ENCODE results near the gene ZNF280C. TPM values are rescaled to one million over a fixed set of nuclear protein-coding genes. Genes with fewer than 3 reads are reported as not detected.

ZNF280C gene
- total RNA-seq, 1 experiment from 2014 or later, result 15.0 TPM

GRCh38 chrX:130197464-130197863 lies 71.2 kb downstream of the ZNF280C start:
- no peak for DNase-seq (ENCODE audit: low spot score)
- ChIA-PET CTCF (no interaction called here), POLR2A (no interaction called here)
- no peak for TF ChIP-seq SOX15 (CRISPR knock-in tag; IDR thresholded peaks at IDR 0.05)
- TF ChIP-seq IRF1 (CRISPR knock-in tag; IDR thresholded peaks at IDR 0.05), result no peak
- TF ChIP-seq GABPB1 (CRISPR knock-in tag; IDR thresholded peaks at IDR 0.05), result no peak
- no peaks in the 10 kb centered on the region for H3K27me3 Mint-ChIP-seq (ENCODE audit: low read depth)
- H3K4me3 Mint-ChIP-seq, result no peak overlapping the region
- no peaks in the 10 kb centered on the region for H3K4me1 Mint-ChIP-seq
- H3K9me3 Mint-ChIP-seq, result no peaks in the 10 kb centered on the region
- H3K36me3 Mint-ChIP-seq, result no peaks in the 10 kb centered on the region
- peak overlapping the region; percentile 2; the same call in 1 of the 2 replicates for H3K27ac Mint-ChIP-seq
- no peak for ATAC-seq

- DNase-seq (ENCODE audit: low spot score) (no peak), ATAC-seq (no peak)
- H3K36me3 Mint-ChIP-seq, result no peaks in the 10 kb centered on the region
- no peak overlapping the region for H3K27ac Mint-ChIP-seq
- H3K4me1 Mint-ChIP-seq, result no peaks in the 10 kb centered on the region
- TF ChIP-seq, protein P1, sequence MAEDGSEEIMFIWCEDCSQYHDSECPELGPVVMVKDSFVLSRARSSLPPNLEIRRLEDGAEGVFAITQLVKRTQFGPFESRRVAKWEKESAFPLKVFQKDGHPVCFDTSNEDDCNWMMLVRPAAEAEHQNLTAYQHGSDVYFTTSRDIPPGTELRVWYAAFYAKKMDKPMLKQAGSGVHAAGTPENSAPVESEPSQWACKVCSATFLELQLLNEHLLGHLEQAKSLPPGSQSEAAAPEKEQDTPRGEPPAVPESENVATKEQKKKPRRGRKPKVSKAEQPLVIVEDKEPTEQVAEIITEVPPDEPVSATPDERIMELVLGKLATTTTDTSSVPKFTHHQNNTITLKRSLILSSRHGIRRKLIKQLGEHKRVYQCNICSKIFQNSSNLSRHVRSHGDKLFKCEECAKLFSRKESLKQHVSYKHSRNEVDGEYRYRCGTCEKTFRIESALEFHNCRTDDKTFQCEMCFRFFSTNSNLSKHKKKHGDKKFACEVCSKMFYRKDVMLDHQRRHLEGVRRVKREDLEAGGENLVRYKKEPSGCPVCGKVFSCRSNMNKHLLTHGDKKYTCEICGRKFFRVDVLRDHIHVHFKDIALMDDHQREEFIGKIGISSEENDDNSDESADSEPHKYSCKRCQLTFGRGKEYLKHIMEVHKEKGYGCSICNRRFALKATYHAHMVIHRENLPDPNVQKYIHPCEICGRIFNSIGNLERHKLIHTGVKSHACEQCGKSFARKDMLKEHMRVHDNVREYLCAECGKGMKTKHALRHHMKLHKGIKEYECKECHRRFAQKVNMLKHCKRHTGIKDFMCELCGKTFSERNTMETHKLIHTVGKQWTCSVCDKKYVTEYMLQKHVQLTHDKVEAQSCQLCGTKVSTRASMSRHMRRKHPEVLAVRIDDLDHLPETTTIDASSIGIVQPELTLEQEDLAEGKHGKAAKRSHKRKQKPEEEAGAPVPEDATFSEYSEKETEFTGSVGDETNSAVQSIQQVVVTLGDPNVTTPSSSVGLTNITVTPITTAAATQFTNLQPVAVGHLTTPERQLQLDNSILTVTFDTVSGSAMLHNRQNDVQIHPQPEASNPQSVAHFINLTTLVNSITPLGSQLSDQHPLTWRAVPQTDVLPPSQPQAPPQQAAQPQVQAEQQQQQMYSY (CRISPR knock-in tag; IDR thresholded peaks at IDR 0.05), result no peak
- TF ChIP-seq, protein P2, sequence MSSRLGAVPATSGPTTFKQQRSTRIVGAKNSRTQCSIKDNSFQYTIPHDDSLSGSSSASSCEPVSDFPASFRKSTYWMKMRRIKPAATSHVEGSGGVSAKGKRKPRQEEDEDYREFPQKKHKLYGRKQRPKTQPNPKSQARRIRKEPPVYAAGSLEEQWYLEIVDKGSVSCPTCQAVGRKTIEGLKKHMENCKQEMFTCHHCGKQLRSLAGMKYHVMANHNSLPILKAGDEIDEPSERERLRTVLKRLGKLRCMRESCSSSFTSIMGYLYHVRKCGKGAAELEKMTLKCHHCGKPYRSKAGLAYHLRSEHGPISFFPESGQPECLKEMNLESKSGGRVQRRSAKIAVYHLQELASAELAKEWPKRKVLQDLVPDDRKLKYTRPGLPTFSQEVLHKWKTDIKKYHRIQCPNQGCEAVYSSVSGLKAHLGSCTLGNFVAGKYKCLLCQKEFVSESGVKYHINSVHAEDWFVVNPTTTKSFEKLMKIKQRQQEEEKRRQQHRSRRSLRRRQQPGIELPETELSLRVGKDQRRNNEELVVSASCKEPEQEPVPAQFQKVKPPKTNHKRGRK (CRISPR knock-in tag; IDR thresholded peaks at IDR 0.05; ENCODE audit: borderline replicate concordance), result no peak
- TF ChIP-seq SOX15 (CRISPR knock-in tag; IDR thresholded peaks at IDR 0.05) (no peak), IRF2 (CRISPR knock-in tag; IDR thresholded peaks at IDR 0.05; ENCODE audit: borderline replicate concordance, low read depth) (no peak), JUN (CRISPR knock-in tag; IDR thresholded peaks at IDR 0.05) (no peak), GABPB1 (CRISPR knock-in tag; IDR thresholded peaks at IDR 0.05) (no peak), NR1H2 (CRISPR knock-in tag; IDR thresholded peaks at IDR 0.05) (no peak), ATF6 (CRISPR knock-in tag; IDR thresholded peaks at IDR 0.05) (no peak), ZNF416 (CRISPR knock-in tag; IDR thresholded peaks at IDR 0.05) (no peak)
- TF ChIP-seq, protein P3, sequence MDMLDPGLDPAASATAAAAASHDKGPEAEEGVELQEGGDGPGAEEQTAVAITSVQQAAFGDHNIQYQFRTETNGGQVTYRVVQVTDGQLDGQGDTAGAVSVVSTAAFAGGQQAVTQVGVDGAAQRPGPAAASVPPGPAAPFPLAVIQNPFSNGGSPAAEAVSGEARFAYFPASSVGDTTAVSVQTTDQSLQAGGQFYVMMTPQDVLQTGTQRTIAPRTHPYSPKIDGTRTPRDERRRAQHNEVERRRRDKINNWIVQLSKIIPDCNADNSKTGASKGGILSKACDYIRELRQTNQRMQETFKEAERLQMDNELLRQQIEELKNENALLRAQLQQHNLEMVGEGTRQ (CRISPR knock-in tag; IDR thresholded peaks at IDR 0.05), result no peak
- TF ChIP-seq, protein P4, sequence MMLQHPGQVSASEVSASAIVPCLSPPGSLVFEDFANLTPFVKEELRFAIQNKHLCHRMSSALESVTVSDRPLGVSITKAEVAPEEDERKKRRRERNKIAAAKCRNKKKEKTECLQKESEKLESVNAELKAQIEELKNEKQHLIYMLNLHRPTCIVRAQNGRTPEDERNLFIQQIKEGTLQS (CRISPR knock-in tag; conservative IDR thresholded peaks at IDR 0.05), result no peak
- no peaks in the 10 kb centered on the region for H3K9me3 Mint-ChIP-seq
- H3K4me3 Mint-ChIP-seq, result no peak overlapping the region
- POLR2A ChIA-PET, result interaction anchor here (0.6 kb wide), 2 partner anchors 57 to 511 kb away, joined by 3 read pairs; no protein-coding TSS in a partner anchor
- CTCF ChIA-PET, result interaction anchor here (0.8 kb wide), 1 partner anchor 16 kb away, joined by 3 read pairs; no protein-coding TSS in a partner anchor
- H3K27me3 Mint-ChIP-seq (ENCODE audit: low read depth), result no peaks in the 10 kb centered on the region
Measured at GRCh38 chrX:130196466-130196865, 72.2 kb downstream of the ZNF280C start.

GRCh38 chrX:130190801-130191200 lies 77.9 kb downstream of the ZNF280C start:
- Mint-ChIP-seq H3K4me1 (no peaks in the 10 kb centered on the region), H3K9me3 (no peaks in the 10 kb centered on the region), H3K36me3 (no peaks in the 10 kb centered on the region), H3K27ac (no peak overlapping the region), H3K4me3 (no peak overlapping the region), H3K27me3 (ENCODE audit: low read depth) (no peaks in the 10 kb centered on the region)
- ChIA-PET CTCF (interaction anchor here (2.5 kb wide), 1 partner anchor 111 kb away, joined by 21 read pairs; no protein-coding TSS in a partner anchor), POLR2A (no interaction called here)
- TF ChIP-seq HMGXB4 (CRISPR knock-in tag; IDR thresholded peaks at IDR 0.05), result no peak
- no peak for DNase-seq (ENCODE audit: low spot score)
- ATAC-seq, result no peak

Data from WTC11 (cell line).